Umbilical cord (tissue), 2 donors: Measurements from ENCODE around the gene DUSP1. TPM values are rescaled to one million over a fixed set of nuclear protein-coding genes. Genes with fewer than 3 reads are reported as not detected.

ENCODE experiments used
- DNase-seq: peaks from one replicate; pipeline ENCODE4 v3.0.0-alpha.2; 2015; ENCODE audit warnings: low spot score
- total RNA-seq: library from RNA; depleted of rRNA; stranded (reverse); fragments of >200 nt; gene quantifications from one replicate; pipeline ENCODE4 v1.2.3, GENCODE V29; 2014; ENCODE audit warnings: low replicate concordance; ENCODE audit not compliant: insufficient read depth

The DUSP1 gene
- total RNA-seq, 1 donor from 2014 or later: 624 TPM

DNA sequence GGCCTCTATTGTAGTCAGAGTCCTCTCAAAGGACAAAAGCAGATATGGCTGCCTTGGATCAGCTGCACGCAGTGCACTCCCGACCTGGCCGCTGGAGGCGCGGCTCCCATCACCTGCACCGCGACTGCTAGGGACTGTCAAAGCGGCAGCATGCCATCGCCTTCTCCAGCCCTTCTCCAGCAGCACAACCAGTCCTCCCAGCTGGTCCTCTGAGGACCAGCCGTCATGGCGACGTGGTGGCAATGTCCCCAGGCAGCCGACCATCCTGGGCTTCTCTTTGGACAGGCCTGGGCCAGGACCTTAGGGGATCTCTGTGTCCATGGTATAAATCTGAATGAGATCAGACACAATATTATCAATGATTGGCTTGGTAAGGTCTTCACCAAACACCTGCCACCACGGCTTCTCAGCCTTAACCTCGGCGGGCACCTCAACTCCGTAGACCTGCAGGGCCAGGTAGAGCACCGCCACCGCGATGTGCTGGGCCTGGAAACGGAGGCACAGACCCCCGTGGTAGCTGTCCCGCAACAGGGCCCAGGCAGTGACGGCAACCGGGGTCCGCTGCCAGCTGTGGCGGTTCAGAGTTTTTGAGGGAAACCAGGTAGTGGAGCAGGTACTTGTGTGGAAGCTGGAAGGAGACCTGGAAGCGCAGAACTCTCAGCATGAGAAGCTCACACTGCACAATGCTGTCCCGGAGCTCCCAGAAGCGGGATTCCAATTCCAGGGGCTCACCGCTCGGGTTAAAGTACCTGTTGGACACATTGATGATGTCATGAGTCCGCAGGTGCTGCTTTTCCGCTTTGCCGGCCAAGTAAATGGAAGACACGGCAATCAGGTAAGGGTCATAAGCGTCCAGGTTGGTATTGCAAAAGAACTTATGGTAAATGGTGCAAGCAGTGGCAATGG, 8.5 kb downstream of the DUSP1 start:
- no peak for DNase-seq

DNA sequence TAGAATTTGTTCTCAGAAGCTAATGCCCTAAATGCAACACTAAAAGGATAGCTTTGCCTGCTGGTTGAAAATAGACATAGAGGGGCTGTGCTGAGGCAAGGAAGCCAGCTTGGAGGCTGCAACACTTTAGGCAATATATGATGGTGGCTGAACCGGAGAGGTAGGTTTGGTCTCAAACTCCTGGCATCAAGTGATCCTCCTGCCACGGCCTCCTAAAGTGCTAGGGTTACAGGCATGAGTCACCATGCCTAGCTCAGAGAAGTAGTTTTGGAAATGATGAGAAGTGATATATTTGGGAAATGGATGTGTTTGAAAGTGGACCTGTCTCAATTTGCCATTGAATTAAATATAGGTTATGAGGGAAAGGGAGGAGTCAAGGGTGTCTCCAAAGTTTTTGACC, 10.0 kb downstream of the DUSP1 start:
- no peak for DNase-seq

DNA sequence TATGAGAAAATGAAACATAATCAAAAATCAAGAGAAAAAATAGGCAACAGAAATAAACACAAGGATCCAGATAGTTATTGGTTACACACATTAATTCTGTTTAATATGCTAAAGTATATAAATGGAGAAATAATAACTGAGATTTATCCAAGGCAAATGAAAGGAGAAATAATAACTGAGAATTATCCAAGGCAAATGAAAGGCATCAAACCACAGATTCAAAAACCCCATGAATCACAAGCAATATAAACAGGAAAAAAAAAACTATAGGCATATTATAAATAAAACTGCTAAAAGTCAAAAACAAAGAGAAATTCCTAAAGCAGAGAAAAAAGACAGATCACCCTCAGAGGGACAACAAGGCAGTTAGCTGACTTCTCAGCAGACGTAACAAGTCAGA, 10.9 kb downstream of the DUSP1 start:
- no peak for DNase-seq

DNA sequence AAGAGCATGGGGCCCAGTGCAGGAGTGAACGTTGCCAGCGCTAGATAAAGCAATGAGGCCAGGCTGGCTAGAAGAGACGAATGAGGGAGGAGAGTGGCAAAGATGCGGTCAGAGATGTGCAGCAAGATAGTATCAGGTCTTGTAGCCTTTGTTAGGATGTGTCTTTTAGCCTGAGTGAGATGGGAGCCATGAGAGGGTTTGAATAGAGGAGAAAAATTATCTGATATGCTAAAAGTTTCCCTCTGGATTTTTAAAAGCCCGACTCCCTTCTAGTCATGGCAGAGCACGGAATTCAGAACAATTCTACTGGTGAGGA, 12.2 kb downstream of the DUSP1 start:
- DNase-seq: no peak

DNA sequence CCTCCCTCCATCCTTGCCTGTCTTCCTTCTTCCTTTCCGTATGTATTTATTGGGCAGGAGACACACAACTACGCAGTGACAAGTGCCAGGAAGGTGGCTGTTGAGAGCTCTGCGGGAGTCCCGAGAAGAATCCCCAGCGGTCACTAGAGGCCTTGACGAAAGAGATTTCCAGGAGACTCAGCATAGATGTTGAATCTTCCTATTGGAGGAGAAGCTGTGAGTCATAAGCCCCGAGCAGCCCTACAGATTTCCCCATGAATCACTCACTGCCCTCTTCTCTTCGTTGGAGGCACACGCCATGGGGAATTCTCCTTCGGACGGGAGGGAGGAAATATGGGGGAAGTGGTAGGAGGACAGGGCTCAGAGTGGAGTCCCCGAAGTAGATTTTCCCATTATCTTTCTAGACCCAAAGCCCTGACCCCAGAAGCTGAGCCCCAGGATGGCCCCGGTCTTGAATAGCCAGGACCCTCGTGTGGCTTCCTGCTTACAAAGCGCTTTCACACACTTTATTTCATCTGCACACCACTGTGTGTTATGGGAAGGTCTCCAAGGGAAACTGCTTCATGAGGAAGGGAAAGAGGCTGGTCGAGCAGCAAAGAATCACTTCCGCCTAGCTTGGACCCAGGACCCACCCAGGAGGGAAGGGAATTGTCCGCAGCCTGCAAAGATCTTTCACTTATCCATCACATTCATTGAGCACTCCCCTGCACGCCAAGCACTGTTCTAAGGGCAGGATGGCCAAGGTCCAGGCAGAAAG, 12.7 kb downstream of the DUSP1 start:
- peak; percentile 46 for DNase-seq

DNA sequence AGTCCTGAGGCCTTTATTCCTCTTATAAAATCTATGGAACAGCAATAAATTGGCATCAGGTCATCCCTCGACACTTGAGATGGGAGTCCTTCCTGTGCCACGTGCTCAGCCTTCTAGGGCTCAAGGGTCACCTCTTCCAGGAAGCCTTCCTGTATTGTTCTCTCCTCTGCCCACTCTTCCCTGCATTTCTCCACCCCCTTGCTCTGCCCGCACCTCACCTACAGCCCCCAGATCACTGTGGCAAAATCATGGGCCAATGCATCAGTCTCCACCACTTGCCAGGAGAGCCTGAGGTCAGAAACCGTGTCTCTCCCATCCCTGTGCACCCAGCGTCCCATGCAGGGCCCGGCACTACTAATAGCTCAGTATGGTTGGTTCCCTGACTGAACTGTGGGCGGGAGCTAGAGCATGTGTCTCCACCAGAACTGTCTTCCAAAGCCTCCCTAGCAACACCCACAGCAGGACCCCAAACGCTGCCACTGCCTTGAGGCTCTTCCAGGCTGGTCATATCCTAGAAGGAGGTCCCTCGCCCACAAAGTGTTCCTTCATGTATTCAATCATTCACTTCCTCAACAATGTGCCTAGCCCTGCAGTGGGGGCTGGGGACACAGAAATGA, 13.5 kb downstream of the DUSP1 start:
- DNase-seq: no peak

DNA sequence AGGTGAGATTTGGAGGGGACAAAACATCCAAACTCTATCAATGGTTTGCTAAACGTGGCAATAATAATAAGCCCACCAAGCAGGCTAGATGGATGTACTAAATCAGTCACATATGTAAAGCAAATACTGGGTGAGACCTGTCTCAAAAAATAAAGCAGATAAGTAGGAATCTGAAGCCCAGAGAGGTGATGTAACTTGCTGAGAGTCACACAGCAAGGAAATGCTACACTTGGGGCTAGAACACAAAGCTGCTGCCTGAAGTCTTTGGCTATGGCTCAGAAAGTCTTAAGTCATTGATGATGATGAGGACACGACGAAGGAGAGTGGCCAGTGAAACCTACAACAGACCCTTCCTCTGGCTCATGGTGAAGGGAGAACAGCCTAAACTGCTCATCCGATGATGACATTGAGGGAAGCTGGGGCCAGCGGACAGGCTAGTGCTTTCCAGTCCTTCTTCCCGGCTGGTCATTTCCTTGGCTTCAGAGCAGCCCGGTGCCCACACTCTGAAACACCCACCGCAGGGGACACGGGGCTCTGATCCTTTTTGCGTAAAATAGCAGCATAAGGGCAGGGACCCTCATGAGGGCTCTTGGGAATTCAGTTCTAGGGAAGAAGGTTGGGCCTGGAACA, 14.1 kb downstream of the DUSP1 start:
- DNase-seq: no peak

DNA sequence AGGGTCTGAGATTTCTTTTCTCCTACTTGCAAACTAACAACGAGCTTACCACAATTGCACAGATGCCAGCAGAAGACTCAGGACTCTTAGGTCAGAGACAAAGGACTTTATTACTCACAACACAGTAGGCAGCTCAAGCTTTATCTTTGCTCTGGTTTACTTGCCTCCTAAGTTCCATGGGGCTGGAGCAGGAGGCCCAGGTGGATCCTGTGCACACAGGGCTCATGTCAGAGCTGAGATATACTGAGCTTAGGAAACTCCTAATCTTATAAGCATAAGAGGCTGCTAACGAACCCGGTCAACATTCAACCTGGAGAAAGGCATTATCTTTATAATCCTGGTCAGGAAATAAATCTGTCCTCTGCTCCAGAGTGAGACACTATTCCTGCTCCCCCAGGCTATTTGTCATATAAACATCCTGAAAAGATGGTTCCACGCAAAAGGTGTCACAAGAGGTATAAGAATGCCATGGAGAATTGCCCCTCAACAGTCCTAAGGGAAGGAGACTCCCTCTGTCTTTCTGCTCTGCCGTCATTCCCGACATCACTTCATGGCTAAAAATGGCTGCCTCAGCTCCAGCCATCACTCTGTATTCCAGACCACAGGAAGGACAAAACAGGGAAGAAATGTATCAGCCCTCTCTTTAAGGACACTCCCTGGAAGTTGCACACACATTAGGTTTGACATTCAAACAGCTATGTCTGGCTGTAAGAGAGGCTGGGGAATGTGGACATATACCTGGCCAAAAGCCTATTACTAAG, 16.2 kb downstream of the DUSP1 start:
- DNase-seq: no peak

DNA sequence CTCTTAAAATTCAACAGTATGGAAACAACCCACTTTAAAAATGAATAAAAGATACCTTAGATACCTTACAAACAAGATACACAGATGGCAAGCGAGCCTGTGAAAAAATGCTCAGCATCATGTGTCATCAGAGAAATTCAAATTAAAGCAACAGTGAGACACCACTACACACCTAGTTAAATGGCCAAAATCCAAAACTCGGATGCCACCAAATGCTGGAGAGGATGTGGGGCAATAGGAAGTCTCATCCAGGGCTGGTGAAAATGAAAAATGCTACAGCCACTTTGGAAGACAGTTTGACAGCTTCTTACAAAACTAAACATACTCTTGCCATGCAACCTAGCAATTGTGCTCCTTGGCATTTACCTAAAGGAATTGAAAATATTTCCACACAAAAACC, 17.9 kb downstream of the DUSP1 start:
- no peak for DNase-seq

DNA sequence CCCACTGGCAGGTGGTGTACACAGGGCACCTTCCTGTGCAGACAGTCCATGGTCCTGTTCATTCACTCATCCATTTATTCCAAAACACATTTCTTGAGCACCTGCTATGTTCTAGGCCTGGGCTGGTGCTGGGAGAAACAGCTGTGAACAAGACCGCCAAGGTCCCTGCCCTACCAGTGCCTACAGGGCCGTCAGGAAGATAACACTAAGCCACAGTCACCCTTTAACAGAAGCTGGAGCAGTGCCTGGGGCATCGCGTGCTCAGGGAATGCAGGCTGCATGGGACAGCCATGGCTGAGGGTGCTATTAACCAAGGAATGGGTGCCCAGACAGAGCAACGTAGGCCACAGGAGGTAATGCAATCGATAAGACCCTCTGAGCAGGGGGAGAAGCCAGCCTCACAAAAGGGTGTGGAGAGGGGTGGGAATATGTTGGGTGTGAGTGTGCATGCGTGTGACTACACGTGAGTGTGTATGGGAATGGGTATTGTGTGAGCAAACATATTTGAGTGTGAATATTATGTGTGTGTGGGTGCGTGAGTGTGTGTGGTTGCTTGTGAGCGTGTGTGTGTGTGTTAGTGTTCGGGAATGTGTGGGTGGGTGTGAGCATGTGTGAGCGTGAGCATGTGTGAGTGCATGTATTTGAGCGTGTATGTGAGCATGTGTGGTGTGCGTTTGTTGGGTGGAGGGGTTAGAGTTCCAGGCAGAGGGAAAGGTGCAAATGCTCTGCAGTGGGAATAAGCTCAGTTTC, 19.1 kb downstream of the DUSP1 start:
- no peak for DNase-seq

DNA sequence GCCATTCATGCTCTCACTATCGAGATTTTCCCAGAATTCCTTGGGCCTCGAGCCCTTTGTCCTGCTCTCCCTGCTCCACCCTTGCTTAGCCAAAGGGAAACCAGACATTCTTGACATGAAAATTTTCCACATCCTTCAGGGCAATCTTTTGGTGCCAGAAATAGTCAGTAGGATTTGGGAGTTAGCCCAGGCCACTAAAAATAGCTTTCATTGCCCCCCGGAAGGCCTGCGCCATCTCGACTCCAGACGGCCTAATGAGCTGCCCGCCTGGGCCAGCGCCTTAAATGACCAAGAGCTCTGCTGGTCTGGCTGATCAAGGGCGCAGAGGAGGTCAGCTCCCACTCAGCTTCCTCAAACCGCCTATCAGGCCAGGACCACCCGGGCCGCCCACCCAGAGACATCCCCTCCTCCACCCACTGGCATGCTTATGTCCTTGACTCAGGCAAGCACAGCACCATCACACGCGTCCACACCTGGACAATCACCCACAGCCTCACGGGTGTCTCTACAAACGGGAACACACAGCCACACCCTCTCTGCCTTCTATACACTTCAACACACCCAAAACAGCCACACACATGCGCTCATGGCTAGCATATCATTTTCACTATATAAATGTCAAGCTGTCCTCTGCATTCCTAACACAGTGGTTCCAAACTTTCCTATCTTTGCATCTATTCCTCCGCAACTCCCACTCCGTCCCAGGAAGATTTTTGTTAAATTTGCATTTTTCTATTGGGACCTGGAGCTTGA, 20.9 kb downstream of the DUSP1 start:
- peak; percentile 57 for DNase-seq

DNA sequence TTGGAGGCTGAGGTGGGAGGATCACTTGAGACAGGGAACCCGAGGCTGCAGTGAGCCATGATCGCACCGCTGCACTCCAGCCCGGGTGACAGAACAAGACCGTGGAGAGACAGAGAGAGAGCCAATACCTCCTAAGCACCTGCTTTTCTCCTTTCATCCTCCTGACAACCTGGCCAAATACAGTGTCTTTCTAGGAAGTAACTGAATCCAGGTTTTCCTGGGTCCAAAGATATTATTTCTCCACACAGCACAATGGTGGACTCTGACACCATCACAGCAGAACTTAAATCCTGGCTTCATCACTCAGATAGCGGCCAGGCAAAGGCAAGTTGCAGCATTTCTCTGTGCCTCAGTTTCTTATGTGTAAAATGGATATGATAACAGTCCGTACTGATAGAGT, 21.9 kb downstream of the DUSP1 start:
- no peak for DNase-seq

DNA sequence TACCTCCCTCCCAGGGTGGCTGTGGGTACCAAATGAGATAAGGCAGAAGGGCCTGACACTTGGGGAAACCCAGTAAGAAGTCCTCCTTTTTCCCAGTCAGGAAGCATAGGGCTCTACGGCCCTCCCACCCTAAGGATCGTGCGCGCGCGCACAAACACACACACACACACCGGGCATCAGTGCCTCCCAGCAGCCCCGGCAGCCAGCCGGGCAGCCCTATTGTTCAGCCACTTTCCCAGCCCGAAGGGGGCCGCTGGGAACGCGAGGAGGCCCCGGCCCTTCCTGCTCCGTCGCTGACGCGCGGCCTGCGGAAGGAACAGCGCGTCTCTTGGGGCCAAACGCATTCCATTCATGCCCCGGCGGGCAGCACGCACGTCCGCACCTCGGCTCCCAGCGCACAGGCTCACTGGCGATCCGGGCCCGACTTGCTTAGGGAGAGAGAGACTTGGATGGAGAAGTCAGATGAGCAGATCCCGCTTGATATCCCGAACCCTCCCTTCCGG, 22.6 kb downstream of the DUSP1 start:
- peak; percentile 88 for DNase-seq

DNA sequence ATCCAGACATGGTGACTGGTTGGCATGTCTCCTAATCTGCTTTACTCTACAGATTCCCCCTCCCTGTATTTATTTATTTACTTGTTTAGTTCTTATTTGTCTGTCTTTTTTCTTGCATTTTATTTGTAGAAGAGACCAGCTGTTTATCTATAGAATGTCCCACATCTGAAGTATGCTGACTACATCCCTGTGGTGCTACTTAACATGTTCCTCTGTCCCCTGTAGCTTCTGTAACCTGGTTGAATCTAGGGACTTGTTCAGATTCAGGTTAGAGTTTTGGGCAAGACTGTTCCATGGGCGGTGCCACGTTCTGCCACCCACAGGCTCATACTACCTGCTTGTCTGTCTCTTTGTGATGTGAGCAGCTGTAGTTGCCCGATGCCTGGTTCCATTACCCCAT, 23.5 kb downstream of the DUSP1 start:
- DNase-seq: no peak

DNA sequence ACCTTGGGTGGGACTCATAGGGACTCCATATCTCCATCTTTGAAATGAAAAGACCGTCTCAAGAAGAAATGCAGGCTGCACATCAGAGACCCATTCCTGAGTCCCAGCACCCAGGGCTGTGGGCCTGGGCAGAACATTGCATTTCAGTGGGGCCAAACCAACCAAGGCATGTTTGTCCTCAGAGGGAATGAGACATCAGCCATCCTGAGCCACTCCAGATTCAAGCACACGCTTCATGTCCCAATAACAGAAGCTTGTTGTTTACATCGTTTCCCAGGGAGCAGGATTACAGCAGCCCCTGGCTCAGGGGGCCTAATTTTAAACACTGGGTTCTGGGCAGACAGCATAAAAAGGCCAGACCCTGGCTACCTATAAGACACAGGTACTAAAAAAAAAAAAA, 24.3 kb downstream of the DUSP1 start:
- no peak for DNase-seq

DNA sequence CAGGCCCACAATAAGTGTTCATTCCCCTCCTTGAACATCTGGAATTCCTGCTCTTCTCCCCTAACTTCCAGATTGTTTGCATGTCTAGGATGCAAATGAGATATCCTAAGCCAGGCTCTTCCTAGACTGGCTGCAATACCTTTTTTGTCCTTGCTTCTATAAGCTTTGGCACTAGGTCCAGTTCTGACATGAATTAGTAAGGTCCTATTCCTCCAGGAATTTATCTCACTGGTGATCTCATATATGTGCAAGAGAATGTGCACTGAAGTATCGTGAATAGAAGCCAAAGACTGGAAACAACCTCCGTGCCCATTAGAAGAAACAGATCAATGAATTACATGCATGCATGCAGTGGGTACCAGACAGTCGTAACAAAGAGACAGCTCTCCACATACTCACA, 25.2 kb downstream of the DUSP1 start:
- no peak for DNase-seq

DNA sequence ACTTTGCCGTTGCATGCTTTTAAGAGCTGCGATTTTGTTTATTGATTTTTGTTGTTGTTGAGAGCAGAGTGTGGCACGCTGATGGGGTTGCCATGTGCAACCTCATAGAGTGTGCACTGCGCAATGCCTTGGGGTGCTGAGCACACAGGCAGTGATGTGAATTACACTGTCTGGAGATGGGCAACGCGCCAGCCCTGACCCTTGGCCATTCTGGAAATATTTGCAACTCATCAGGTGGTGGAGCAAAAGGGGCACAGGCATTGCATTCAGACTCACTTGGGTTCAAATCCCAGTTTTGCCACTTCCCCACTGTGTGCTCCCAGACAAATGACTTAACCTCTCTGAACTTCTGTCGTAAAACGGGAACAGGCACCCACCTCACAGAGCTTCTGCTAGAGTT, 25.6 kb downstream of the DUSP1 start:
- no peak for DNase-seq

DNA sequence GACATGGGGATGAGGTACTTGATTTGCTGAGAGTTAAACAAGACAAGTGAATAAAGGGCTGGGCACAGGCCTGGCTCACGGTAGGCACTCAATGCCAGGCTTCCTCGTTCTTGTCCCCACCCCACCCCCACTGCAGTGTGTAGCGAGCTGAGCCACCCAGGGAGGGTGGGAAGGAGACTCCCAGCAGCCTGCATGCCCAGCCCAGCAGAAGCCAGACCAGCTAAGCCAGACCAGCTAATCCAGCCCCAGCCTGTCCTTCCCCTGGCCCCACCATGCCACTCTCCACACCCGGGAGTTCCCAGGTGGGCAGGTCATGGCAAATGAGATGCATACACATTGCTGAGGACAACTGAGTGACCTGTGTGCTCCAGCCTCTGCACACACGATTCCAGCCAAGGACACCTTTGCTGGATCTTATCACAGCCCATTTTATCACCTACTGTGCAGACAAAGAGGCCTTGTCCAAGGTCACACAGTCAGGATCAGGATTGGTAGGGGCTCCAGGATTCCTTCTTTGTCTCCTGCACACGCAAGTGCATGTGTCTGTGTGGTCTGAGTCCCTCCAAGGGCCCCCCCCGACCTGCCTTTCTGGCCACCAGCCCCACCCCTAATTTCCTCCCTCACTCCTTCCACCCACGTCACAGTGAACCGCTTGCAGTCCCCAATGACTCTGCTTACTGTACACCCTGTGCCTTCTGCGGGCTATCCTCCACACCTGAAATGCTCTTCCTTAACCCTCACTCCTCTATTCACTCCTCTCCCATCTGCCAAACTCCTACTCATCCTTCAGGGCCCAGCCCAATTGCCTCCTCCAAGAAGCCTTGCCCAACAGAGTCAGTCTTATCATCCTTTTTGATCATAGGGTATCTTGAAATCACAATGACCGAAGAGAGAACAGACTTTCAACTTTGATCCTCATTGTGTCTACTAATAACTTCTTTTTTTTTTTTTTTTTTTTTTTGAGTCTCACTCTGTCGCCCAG, 26.6 kb downstream of the DUSP1 start:
- DNase-seq: no peak
